Neural progenitor cell (in vitro differentiated cells): ENCODE results near the gene CHST5. TPM values are rescaled to one million over a fixed set of nuclear protein-coding genes. Genes with fewer than 3 reads are reported as not detected.

Source experiments
- DNase-seq: peaks from one replicate; pipeline ENCODE4 v3.0.0-alpha.2; 2016; ENCODE audit warnings: low spot score
- H2AFZ ChIP-seq: fragments of 200-600 bp; sonication (generic); replicated peaks from 2 replicates; pipeline ENCODE4 v1.6.1; 2016; ENCODE audit warnings: antibody characterized with exemption
- H3F3A ChIP-seq: fragments of 200-600 bp; sonication (generic); 2 replicates; pipeline ENCODE4 v1.6.1; 2016; ENCODE audit warnings: antibody characterized with exemption, low read depth
- H3K27ac ChIP-seq: fragments of 200-600 bp; sonication (generic); 2 replicates; pipeline ENCODE4 v1.5.1; 2016; ENCODE audit warnings: mild to moderate bottlenecking
- H3K27me3 ChIP-seq: fragments of 200-600 bp; sonication (generic); 2 replicates; pipeline ENCODE4 v1.6.1; 2016; ENCODE audit warnings: mild to moderate bottlenecking, moderate library complexity
- H3K36me3 ChIP-seq: fragments of 200-600 bp; sonication (generic); 2 replicates; pipeline ENCODE4 v1.5.1; 2016
- H3K4me1 ChIP-seq: fragments of 200-600 bp; sonication (generic); 2 replicates; pipeline ENCODE4 v1.6.1; 2016; ENCODE audit warnings: mixed run types
- H3K4me2 ChIP-seq: fragments of 200-600 bp; sonication (generic); 2 replicates; pipeline ENCODE4 v1.6.1; 2016
- H3K4me3 ChIP-seq: fragments of 200-600 bp; sonication (generic); 2 replicates; pipeline ENCODE4 v1.5.1; 2016
- H3K79me2 ChIP-seq: fragments of 200-600 bp; sonication (generic); 2 replicates; pipeline ENCODE4 v1.6.1; 2016; ENCODE audit warnings: low read depth
- H3K9ac ChIP-seq: fragments of 200-600 bp; sonication (generic); 2 replicates; pipeline ENCODE4 v1.6.1; 2016
- H3K9me3 ChIP-seq: fragments of 200-600 bp; sonication (generic); 2 replicates; pipeline ENCODE4 v1.5.1; 2016; ENCODE audit warnings: low read depth
- H4K20me1 ChIP-seq: fragments of 200-600 bp; sonication (generic); 2 replicates; pipeline ENCODE4 v1.6.1; 2016; ENCODE audit warnings: low read depth
- H3K27ac Mint-ChIP-seq: 3 replicates; pipeline ENCODE4 v1.8.0; 2021; ENCODE audit warnings: mixed read lengths
- H3K27me3 Mint-ChIP-seq: 2 replicates; pipeline ENCODE4 v1.8.0; 2022; ENCODE audit warnings: low read depth, mild to moderate bottlenecking, inconsistent platforms, moderate library complexity, mixed read lengths; ENCODE audit not compliant: insufficient read depth
- H3K36me3 Mint-ChIP-seq: 3 replicates; pipeline ENCODE4 v1.8.0; 2021; ENCODE audit warnings: mixed read lengths
- H3K4me1 Mint-ChIP-seq: 3 replicates; pipeline ENCODE4 v1.8.0; 2021; ENCODE audit warnings: mixed read lengths
- H3K4me3 Mint-ChIP-seq: 3 replicates; pipeline ENCODE4 v1.8.0; 2021; ENCODE audit warnings: mild to moderate bottlenecking, moderate library complexity, mixed read lengths
- H3K9me3 Mint-ChIP-seq: 3 replicates; pipeline ENCODE4 v1.8.0; 2020; ENCODE audit warnings: mixed read lengths
- CTCF ChIP-seq: fragments of 200-600 bp; sonication (generic); IDR thresholded peaks from 2 replicates; pipeline ENCODE4 v1.5.1; 2017; ENCODE audit warnings: antibody characterized with exemption, mild to moderate bottlenecking
- EZH2 ChIP-seq: fragments of 200-600 bp; sonication (generic); IDR thresholded peaks from 2 replicates; pipeline ENCODE4 v1.6.1; 2017; ENCODE audit warnings: antibody characterized with exemption, mild to moderate bottlenecking, moderate library complexity
- EZH2phosphoT487 ChIP-seq: fragments of 200-600 bp; sonication (generic); IDR thresholded peaks from 2 replicates; pipeline ENCODE4 v1.6.1; 2017; ENCODE audit warnings: antibody characterized with exemption
- total RNA-seq: library from RNA; depleted of rRNA; stranded (reverse); fragments of >200 nt; gene quantifications from 2 replicates; pipeline ENCODE4 v1.2.3, GENCODE V29; 2015; ENCODE audit warnings: low replicate concordance

Gene CHST5
- total RNA-seq, 1 donor from 2014 or later = not detected

GRCh38 chr16:75534560-75535205, 1.2 kb downstream of the CHST5 start:
- Histone ChIP-seq H3K4me2 (no peak overlapping the region), H4K20me1 (no peaks in the 10 kb centered on the region), H3K27me3 (no peaks in the 10 kb centered on the region), H3K9ac (no peak overlapping the region), H3K4me1 (no peaks in the 10 kb centered on the region), H3K36me3 (no peaks in the 10 kb centered on the region), H2AFZ (no peak overlapping the region), H3K9me3 (no peaks in the 10 kb centered on the region), H3K4me3 (no peak overlapping the region), H3K27ac (no peak overlapping the region), H3F3A (no peaks in the 10 kb centered on the region), H3K79me2 (no peaks in the 10 kb centered on the region)
- Mint-ChIP-seq H3K27ac (peak overlapping the region; percentile 21), H3K27me3 (peaks cover 4% of the 10 kb centered on the region), H3K4me3 (no peak overlapping the region), H3K4me1 (no peaks in the 10 kb centered on the region), H3K9me3 (no peaks in the 10 kb centered on the region), H3K36me3 (peaks cover 2% of the 10 kb centered on the region)
- no peak for DNase-seq
- no peak for TF ChIP-seq EZH2phosphoT487
- no peak for TF ChIP-seq CTCF
- TF ChIP-seq EZH2 = no peak

- Histone ChIP-seq H3K9me3 (no peaks in the 10 kb centered on the region), H3K4me1 (no peaks in the 10 kb centered on the region), H4K20me1 (no peaks in the 10 kb centered on the region), H3K36me3 (no peaks in the 10 kb centered on the region), H3K27ac (no peak overlapping the region), H3K4me2 (no peak overlapping the region), H3F3A (no peaks in the 10 kb centered on the region), H3K9ac (no peak overlapping the region), H3K27me3 (no peaks in the 10 kb centered on the region), H2AFZ (no peak overlapping the region), H3K79me2 (no peaks in the 10 kb centered on the region), H3K4me3 (no peak overlapping the region)
- no peak for DNase-seq
- TF ChIP-seq CTCF (no peak), EZH2 (no peak), EZH2phosphoT487 (no peak)
- Mint-ChIP-seq H3K9me3 (no peaks in the 10 kb centered on the region), H3K4me3 (no peak overlapping the region), H3K27me3 (peaks cover 4% of the 10 kb centered on the region), H3K27ac (no peak overlapping the region), H3K4me1 (no peaks in the 10 kb centered on the region), H3K36me3 (peaks cover 3% of the 10 kb centered on the region)
These were observed 3.1 kb downstream of the CHST5 start for GRCh38 chr16:75532791-75533190.

GRCh38 chr16:75532142-75532765, 3.7 kb downstream of the CHST5 start:
- H3K27me3 ChIP-seq = no peaks in the 10 kb centered on the region
- no peak for TF ChIP-seq CTCF
- no peak for TF ChIP-seq EZH2phosphoT487
- no peak for TF ChIP-seq EZH2
- no peaks in the 10 kb centered on the region for H3K79me2 ChIP-seq
- no peak overlapping the region for H3K27ac ChIP-seq
- DNase-seq = no peak
- no peaks in the 10 kb centered on the region for H3K9me3 ChIP-seq
- H3F3A ChIP-seq = no peaks in the 10 kb centered on the region
- no peak overlapping the region for H3K27ac Mint-ChIP-seq
- no peak overlapping the region for H3K4me3 Mint-ChIP-seq
- H2AFZ ChIP-seq = no peak overlapping the region
- no peaks in the 10 kb centered on the region for H3K36me3 ChIP-seq
- peaks cover 3% of the 10 kb centered on the region for H3K36me3 Mint-ChIP-seq
- no peak overlapping the region for H3K4me3 ChIP-seq
- H4K20me1 ChIP-seq = no peaks in the 10 kb centered on the region
- no peak overlapping the region for H3K4me2 ChIP-seq
- no peaks in the 10 kb centered on the region for H3K9me3 Mint-ChIP-seq
- no peaks in the 10 kb centered on the region for H3K4me1 Mint-ChIP-seq
- no peak overlapping the region for H3K9ac ChIP-seq
- no peaks in the 10 kb centered on the region for H3K4me1 ChIP-seq
- H3K27me3 Mint-ChIP-seq = peaks cover 4% of the 10 kb centered on the region
